ENCODE data around the gene S100PBP. TPM values are rescaled to one million over a fixed set of nuclear protein-coding genes. Genes with fewer than 3 reads are reported as not detected.
A peak's percentile ranks its signal among the peaks of the same experiment; 100 is the strongest.

Gene S100PBP
- total and polyA plus RNA-seq, 2 of the 4 experiments (the other 2 are of a cell fraction): 13.9 to 20.3 TPM

DNA sequence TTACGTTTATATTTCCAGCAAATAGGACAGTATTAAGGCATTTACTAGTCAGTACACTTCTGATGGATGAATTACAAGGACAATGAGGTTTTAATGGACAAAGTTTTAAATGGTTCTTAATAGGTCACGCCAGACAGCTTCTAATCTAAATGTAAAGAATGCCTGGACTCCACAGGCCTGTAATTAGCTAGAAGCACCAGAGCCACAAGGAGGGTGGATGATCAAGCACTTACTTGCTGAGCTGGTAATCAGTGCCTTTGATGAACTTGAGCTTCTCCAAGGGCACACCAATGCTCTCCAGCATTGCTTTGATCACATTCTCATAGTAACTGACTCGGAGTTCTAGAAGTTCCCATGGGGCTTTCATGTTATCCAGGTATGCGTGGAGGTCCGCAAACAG lies 7.1 kb upstream of the S100PBP start:
- H2AFZ ChIP-seq (replicated peaks; ENCODE audit: low read length, poor library complexity): no peak overlapping the region
- H3K4me3 ChIP-seq (ENCODE audit: insufficient read depth, low read depth, low read length): no peak overlapping the region
- H3K23ac ChIP-seq (ENCODE audit: low read depth, low read length): peak overlapping the region; percentile 56; the same call in 1 of the 2 replicates
- no peak overlapping the region for H2BK5ac ChIP-seq (ENCODE audit: low read depth, low read length, poor library complexity, severe bottlenecking)
- no peak overlapping the region for H3K4me2 ChIP-seq (ENCODE audit: low read depth, low read length)
- H3K4me1 ChIP-seq (ENCODE audit: control insufficient read depth, insufficient read depth, low read length): peaks cover 5% of the 10 kb centered on the region
- DNase-seq (no peak), ATAC-seq (ENCODE audit: low read depth) (no peak)
- H2BK120ac ChIP-seq (ENCODE audit: low read depth, low read length): no peak overlapping the region
- H2BK20ac ChIP-seq (ENCODE audit: low read depth, low read length): no peak overlapping the region
- H3K27me3 ChIP-seq (ENCODE audit: control insufficient read depth, insufficient read depth, low read length): no peaks in the 10 kb centered on the region
- H2AK5ac ChIP-seq (ENCODE audit: low read depth, low read length): no peak overlapping the region
- dilution Hi-C loops (cut with HindIII; ENCODE audit: low sequenced_read_pairs, unreplicated experiment): no loop called here
- H3K36me3 ChIP-seq (ENCODE audit: control insufficient read depth, insufficient read depth, low read length): peaks cover 35% of the 10 kb centered on the region
- in situ Hi-C loops (cut with MboI; ENCODE audit: low sequenced_read_pairs): no loop called here
- no peak overlapping the region for H3K18ac ChIP-seq (ENCODE audit: low read depth, low read length)
- no peak overlapping the region for H3K27ac ChIP-seq (ENCODE audit: insufficient read depth, low read length)
- H3K56ac ChIP-seq (ENCODE audit: extremely low read depth, insufficient read depth, low read length): no peak overlapping the region
- no peaks in the 10 kb centered on the region for H3K9me3 ChIP-seq (ENCODE audit: control insufficient read depth, insufficient read depth, low read length)
- no peak overlapping the region for H2BK15ac ChIP-seq (ENCODE audit: low read depth, low read length)
- H3K79me1 ChIP-seq (ENCODE audit: low read depth in 1 of 2, low read length in 2 of 2): peaks cover 33 to 84% of the 10 kb centered on the region in 2 experiments
- no peak overlapping the region for H4K5ac ChIP-seq (ENCODE audit: low read depth, low read length)
- no TSS peak for BruUV-seq (replicated peaks)
- POLR2A ChIA-PET (ENCODE audit: unreplicated experiment): no interaction called here
- TF ChIP-seq CHD1 (IDR thresholded peaks at IDR 0.05; ENCODE audit: low read depth, low read length) (no peak), FOS (IDR thresholded peaks at IDR 0.05; ENCODE audit: low read depth, low read length) (no peak), RCOR1 (IDR thresholded peaks at IDR 0.05; ENCODE audit: insufficient replicate concordance, low read length) (no peak), CTCF (conservative IDR thresholded peaks at IDR 0.05; ENCODE audit: low read depth, low read length) (no peak), POLR2A (IDR thresholded peaks at IDR 0.05; ENCODE audit: low read depth, low read length) (no peak)
- peaks cover 64% of the 10 kb centered on the region for H4K20me1 ChIP-seq (ENCODE audit: insufficient read depth, low read length)
- 90% methylated on average over 2 of the region's 5 CpGs; no CpG with 5 or more reads in 1 of the 2 experiments for WGBS, 2 experiments (ENCODE audit: extremely low coverage in 2 of 2, insufficient read length in 1 of 2)
- H3K9me1 ChIP-seq (ENCODE audit: insufficient read depth, low read length): peaks cover 11% of the 10 kb centered on the region
- intact Hi-C loops (cut with micrococcal nuclease): no loop called here
- H3K4ac ChIP-seq (ENCODE audit: low read depth, low read length): no peak overlapping the region
- no peak overlapping the region for H4K8ac ChIP-seq (ENCODE audit: low read depth in 2 of 2, low read length in 2 of 2)
- no peak overlapping the region for H3K14ac ChIP-seq (replicated peaks; ENCODE audit: low read depth, low read length)
- CTCF ChIA-PET: no interaction called here
- H4K91ac ChIP-seq (ENCODE audit: insufficient read depth, low read depth, low read length): no peak overlapping the region
- no peak overlapping the region for H3K9ac ChIP-seq (ENCODE audit: low read depth, low read length)
- no peak overlapping the region for H2AK9ac ChIP-seq (replicated peaks; ENCODE audit: low read depth, low read length, poor library complexity)
